Epithelial cell of esophagus (primary cell): Measurements from ENCODE around the gene CEACAM21.

ENCODE experiments used
- DNase-seq: peaks from one replicate; pipeline ENCODE4 v3.0.0; 2010; ENCODE audit warnings: low read depth
- H3K4me3 ChIP-seq: 2 replicates; pipeline ENCODE4 v1.5.1; 2011; ENCODE audit warnings: mild to moderate bottlenecking, low read length, control low read depth
- CTCF ChIP-seq: IDR thresholded peaks from 2 replicates; pipeline ENCODE4 v1.5.1; 2011; ENCODE audit warnings: low read depth, mild to moderate bottlenecking, low read length, control low read depth, inconsistent platforms; ENCODE audit not compliant: insufficient read depth; ENCODE audit errors: missing control alignments

CEACAM21 gene

DNA sequence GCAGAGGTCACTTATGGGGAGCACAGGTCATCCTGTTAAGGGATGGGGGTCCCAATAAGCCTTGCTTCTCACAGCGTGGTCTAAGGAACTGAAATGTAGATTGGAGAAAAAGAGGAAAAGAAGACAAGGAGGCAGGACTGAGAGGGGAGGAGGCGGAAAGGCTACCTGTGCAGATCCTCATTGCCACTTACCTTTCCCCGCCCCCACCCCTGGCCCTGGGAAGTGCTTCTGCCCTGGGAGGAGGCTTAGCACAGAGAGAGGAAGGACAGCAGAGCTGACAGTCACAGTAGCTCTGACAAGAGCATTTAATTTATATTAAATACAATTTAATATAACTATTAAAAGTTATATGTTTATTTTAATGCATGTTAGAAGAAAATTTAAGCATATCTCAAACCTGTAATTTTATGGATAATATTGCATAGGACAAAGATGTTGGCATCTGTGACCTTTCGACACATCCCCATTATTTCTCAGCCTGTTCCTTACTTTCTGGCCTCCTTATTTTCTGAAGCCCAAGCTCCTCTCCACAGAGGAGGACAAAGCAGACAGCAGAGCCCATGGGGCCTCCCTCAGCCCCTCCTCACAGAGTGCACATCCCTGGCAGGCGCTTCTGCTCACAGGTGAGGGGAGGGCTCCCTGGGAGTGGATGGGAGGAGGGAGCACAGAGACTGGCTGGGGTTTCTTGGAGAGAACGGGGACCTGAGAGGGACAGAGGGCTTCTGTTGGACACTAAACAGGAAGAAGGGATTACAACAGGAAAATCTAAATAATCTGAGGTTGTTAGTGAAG, 23.4 kb downstream of the CEACAM21 start:
- no peak for DNase-seq
- TF ChIP-seq CTCF: no peak
- no peak overlapping the region for H3K4me3 ChIP-seq

GRCh38 chr19:41601771-41602170, 25.8 kb downstream of the CEACAM21 start:
- no peak overlapping the region for H3K4me3 ChIP-seq
- no peak for TF ChIP-seq CTCF
- DNase-seq: no peak

- TF ChIP-seq CTCF: no peak
These were observed 28.9 kb downstream of the CEACAM21 start for GRCh38 chr19:41604831-41605230.

GRCh38 chr19:41606215-41606837, 30.4 kb downstream of the CEACAM21 start:
- no peak for TF ChIP-seq CTCF
- no peak for DNase-seq
- no peak overlapping the region for H3K4me3 ChIP-seq

More at GRCh38 chr19:41604831-41605230, 28.9 kb downstream of the CEACAM21 start:
- DNase-seq: no peak
- H3K4me3 ChIP-seq: no peak overlapping the region

- no peak for DNase-seq
- TF ChIP-seq CTCF: no peak
- no peak overlapping the region for H3K4me3 ChIP-seq
These were observed 31.7 kb downstream of the CEACAM21 start for GRCh38 chr19:41607668-41608067.

DNA sequence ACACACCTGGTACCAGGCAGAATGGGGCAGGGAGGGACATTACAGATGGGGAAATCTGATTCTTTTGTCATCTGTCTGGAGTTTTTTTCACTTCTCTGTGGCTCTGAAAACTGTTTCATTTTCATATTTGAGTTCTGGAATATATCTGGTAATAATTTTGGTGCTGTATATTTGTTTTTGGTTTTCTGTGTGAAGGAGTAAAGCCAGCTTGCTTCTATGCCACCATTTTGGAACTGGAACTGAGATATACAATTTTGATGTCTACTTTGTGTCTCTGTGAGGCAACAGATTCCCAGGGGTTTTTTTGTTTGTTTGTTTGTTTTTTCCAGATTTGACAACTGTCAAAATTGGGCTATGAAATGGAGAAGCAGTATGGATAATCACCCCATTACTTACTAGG, 34.8 kb downstream of the CEACAM21 start:
- no peak overlapping the region for H3K4me3 ChIP-seq
- TF ChIP-seq CTCF: no peak
- DNase-seq: no peak
